Activated T-cell treated with anti-CD3 and anti-CD28 coated beads for 48 hours (primary cell): ENCODE results near the gene CELSR2.
A peak's percentile ranks its signal among the peaks of the same experiment; 100 is the strongest.

Experiments used
- DNase-seq: peaks from one replicate; pipeline ENCODE4 v3.0.0-alpha.2; 2020; ENCODE audit warnings: low read depth

CELSR2 gene

GRCh38 chr1:109265016-109265415 lies 15.7 kb downstream of the CELSR2 start:
- no peak for DNase-seq

GRCh38 chr1:109265741-109266330 lies 16.5 kb downstream of the CELSR2 start:
- no peak for DNase-seq

GRCh38 chr1:109266965-109267364 lies 17.6 kb downstream of the CELSR2 start:
- no peak for DNase-seq

GRCh38 chr1:109267743-109268300 lies 18.5 kb downstream of the CELSR2 start:
- DNase-seq: no peak

- no peak for DNase-seq
Observed at GRCh38 chr1:109268431-109269211, 19.3 kb downstream of the CELSR2 start.

GRCh38 chr1:109269212-109269980 lies 20.1 kb downstream of the CELSR2 start:
- no peak for DNase-seq

- no peak for DNase-seq
Observed at GRCh38 chr1:109269981-109270622, 20.8 kb downstream of the CELSR2 start.

- no peak for DNase-seq
Observed at GRCh38 chr1:109270623-109271317, 21.4 kb downstream of the CELSR2 start.

- DNase-seq: no peak
Observed at GRCh38 chr1:109271458-109271857, 22.1 kb downstream of the CELSR2 start.

GRCh38 chr1:109272021-109272799 lies 22.9 kb downstream of the CELSR2 start:
- DNase-seq: no peak

- DNase-seq: no peak
Observed at GRCh38 chr1:109272831-109273547, 23.6 kb downstream of the CELSR2 start.

GRCh38 chr1:109273570-109274288 lies 24.4 kb downstream of the CELSR2 start:
- no peak for DNase-seq

GRCh38 chr1:109274533-109275476 lies 25.5 kb downstream of the CELSR2 start:
- no peak for DNase-seq

- DNase-seq: no peak
Observed at GRCh38 chr1:109275706-109276345, 26.5 kb downstream of the CELSR2 start.

- peak; percentile 64 for DNase-seq
Observed at GRCh38 chr1:109277434-109278204, 28.3 kb downstream of the CELSR2 start.

- DNase-seq: no peak
Observed at GRCh38 chr1:109279615-109280278, 30.4 kb downstream of the CELSR2 start.
